Amniotic epithelial cell (primary cell): Measurements from ENCODE around the gene CCR9.
A peak's percentile ranks its signal among the peaks of the same experiment; 100 is the strongest.

Source experiments
- DNase-seq: peaks from one replicate; pipeline ENCODE4 v3.0.0-alpha.2; 2010; ENCODE audit warnings: low read depth

The CCR9 gene

DNA sequence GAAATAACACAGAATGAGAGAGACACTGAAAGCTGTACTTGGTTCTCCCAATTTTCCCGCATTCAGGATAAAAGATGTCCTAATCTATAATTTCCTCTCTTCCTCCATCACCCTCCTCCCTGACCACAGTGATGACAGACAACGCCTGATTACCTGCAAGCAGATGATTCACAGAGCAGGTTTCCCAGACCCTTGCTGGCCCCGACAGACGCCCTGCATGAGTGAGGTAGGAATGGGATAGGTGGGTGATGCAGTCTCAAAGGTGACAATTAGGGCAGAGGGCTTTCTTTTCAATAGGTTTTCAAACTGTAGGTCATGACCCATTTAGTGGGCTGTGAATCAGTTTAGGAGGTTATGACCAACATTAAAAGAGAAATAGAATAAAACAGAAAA lies 51.7 kb downstream of the CCR9 start:
- DNase-seq = no peak

- DNase-seq = peak; percentile 89
Observed at GRCh38 chr3:45938864-45939263, 52.5 kb downstream of the CCR9 start.

GRCh38 chr3:45939341-45939771 lies 53.0 kb downstream of the CCR9 start:
- DNase-seq = no peak

DNA sequence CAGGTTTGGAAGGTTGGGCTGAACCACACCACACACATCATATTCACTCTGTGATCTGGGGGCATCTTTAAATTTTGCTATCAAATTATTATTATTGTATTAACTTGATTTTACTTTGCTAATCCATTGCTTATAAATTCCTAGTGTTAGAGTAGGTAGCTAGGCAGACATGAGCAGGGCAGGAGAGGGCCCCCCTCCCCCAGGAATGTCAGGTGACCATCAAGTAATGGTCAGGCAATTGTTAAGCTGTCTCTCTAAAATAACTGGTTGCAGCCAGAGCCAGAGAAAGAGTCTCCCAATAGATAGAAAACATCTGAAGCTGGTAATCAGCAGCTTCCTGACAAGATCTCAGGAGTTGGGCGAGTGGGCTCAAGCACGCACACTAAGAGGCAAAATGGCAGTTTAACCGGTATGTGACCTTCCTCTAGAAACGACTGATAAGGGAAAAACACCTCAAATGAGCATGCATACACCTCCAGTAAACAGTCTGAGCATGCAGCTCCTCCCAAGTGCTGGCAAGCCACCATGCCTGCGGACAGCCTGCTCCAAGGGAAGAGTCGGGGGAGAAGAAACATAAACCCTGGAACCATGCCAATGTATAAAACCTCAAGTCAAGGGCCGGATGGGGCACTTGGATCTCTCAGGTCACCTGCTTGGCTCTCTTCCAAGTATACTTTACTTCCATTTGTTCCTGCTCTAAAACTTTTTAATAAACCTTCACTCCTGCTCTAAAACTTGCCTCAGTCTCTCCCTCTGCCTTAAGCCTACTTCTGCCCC lies 53.8 kb downstream of the CCR9 start:
- DNase-seq = no peak

- DNase-seq = no peak
Observed at GRCh38 chr3:45940781-45941365, 54.5 kb downstream of the CCR9 start.

DNA sequence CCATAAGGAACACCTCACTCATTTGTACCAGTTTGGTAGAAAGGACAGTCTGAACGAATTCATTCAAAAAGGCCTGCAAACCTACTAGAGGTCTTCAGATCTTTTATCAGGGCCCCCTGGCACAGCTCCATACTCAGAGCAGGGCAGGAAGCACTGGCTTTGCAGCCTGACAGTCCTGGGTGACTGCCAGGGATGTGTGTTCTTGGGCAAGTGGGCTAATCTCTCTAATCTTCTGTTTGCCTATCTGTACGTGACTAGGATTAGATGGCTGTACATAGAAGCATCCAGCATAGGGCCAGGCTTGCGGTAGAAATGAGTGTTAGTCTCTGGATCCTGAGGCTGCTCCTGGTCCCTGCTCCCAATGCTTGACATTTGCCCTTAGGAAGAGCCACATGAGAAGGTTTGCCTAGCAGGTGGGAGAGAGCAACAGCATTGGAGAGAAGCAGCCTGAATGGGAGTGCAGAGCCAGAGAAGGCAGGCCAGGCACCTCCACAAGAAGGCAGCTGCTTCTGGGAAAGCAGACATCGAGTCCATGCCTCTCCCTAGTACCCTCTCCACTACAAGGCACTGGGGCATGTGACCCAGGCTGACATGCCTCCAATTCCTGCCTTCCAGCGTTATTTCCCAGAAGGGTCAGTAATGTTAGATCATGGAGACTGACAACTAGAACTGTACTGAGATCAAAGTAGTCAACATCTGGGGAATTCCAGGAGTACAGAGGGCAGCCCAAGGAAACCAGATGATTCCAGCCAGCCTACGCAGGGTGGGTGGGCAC lies 55.9 kb downstream of the CCR9 start:
- peak; percentile 80 for DNase-seq

GRCh38 chr3:45943207-45943846 lies 57.0 kb downstream of the CCR9 start, which contains the start of gene CXCR6:
CXCR6 (plus strand) TSS chr3:45943464; CDS start chr3:45946482, 3,018 bp downstream.
- DNase-seq = peak; percentile 35

GRCh38 chr3:45944830-45945620 lies 58.7 kb downstream of the CCR9 start:
- DNase-seq = no peak

- DNase-seq = no peak
Observed at GRCh38 chr3:45946307-45946706, 60.0 kb downstream of the CCR9 start.

DNA sequence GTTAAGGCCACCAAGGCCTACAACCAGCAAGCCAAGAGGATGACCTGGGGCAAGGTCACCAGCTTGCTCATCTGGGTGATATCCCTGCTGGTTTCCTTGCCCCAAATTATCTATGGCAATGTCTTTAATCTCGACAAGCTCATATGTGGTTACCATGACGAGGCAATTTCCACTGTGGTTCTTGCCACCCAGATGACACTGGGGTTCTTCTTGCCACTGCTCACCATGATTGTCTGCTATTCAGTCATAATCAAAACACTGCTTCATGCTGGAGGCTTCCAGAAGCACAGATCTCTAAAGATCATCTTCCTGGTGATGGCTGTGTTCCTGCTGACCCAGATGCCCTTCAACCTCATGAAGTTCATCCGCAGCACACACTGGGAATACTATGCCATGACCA lies 60.5 kb downstream of the CCR9 start:
- DNase-seq = no peak

GRCh38 chr3:45947361-45947760 lies 61.0 kb downstream of the CCR9 start:
- peak; percentile 37 for DNase-seq

DNA sequence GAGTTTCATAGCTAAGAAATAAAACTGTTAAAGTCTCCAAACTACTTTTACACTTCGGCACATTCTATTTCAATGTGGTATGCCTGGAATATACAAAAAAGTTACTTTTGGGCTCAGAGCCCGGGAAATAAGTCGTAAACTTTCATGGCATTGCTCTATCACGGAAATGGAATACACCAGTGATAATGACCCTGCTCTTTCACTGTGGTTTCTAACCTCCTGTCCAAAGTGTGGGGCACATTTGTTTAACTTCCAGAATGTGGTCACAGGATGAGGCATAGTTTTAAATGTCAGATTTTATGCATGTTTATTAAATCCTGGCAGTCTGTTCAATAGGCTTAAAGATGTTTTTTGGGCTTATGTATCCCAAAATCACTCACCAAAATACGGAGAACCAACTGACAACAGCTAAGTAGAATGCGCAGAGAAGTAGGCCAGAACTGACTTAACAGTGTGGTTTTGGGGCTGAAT lies 62.0 kb downstream of the CCR9 start:
- no peak for DNase-seq

DNA sequence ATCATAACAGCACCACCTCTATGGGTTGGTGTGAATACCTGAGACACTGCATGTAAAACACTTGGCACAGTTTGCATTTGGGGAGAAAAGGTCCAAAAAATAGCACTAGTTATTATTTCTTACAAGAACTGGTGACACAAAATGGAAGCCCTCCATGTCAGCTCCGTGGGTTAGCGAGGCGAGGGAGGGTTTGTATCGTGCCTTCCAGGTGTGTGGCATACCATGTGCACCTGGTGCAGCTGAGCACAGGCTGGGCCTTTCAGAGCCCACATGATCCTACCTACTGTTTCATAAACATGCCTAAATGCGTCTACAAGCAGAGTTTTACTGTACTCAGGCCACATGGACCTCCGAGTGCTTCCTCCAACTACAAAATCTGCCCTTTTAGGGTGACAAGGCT lies 62.5 kb downstream of the CCR9 start:
- DNase-seq = no peak

- DNase-seq = no peak
Observed at GRCh38 chr3:45949432-45949831, 63.1 kb downstream of the CCR9 start.

DNA sequence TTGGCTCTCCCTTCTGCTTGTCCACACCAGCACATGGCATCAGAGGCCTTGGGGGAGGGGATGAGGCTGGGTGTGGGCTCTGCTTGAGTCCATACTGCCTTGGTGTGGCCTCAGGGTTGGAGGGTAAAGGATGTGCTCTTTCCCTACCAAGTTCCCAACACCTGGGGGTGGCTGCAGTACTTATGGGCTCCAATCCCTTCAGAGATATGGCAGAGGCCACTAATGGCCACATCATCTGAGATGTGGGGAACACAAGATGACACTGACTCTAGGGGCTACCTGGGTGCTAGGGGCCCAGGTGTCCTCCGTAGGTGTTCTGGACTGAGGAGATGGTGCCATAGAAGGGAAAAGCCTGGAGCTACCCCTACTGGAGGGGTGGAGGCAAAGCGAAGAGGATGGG lies 63.8 kb downstream of the CCR9 start:
- DNase-seq = no peak

- no peak for DNase-seq
Observed at GRCh38 chr3:45950686-45951600, 64.6 kb downstream of the CCR9 start.

DNA sequence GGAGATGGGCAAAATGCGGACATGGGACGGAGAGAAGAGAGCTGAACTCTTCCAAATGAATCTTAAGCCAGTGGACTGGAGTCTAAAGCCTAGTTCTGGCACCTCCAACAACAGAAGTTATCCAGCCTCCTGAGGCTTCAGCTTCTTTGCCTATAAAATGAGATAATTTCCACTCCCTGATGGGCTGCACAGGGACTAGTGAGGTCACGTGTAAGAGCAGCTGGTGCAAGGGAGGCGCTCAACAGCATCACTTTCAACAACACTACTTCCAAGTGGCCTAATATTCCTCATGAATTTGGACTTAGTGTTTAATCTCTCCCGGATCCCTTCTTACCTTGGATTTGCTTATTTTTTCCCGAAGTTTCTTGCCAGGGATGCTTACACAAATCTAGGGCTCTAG lies 65.6 kb downstream of the CCR9 start:
- DNase-seq = no peak

DNA sequence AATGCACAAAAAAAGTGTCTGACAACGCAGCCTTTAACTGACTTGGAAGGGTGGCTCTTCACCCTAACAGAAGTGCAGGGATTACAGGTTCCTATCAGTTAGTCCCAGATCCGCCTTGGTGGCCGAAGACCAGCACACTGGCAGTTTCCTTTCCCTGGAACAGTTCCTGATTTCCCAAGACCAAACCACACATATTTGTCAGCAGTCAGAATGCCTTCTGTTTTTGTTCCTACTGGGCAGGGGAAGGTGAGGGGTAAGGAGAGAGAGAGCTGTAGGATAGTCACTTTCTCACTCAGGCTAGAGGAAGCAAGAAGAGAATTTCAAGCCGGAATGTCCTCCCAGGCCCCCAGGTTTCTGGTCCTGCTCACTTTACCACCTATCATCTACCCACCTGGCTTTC lies 66.1 kb downstream of the CCR9 start:
- DNase-seq = peak; percentile 80
